HL-60 (cell line): ENCODE results near the gene TMEM106C.

Experiments used
- CTCF ChIP-seq: IDR thresholded peaks from one replicate; pipeline ENCODE4 v1.5.1; 2011; ENCODE audit warnings: low read length, control low read depth, inconsistent platforms; ENCODE audit not compliant: insufficient read depth
- POLR2AphosphoS5 ChIP-seq: IDR thresholded peaks from 2 replicates; pipeline ENCODE4 v1.6.1; 2012; ENCODE audit warnings: low read depth

- TF ChIP-seq POLR2AphosphoS5, result no peak
- no peak for TF ChIP-seq CTCF
These were observed 22.5 kb upstream of the TMEM106C start for GRCh38 chr12:47940773-47941474.
